Measurements from ENCODE around the gene MMP25. TPM values are rescaled to one million over a fixed set of nuclear protein-coding genes. Genes with fewer than 3 reads are reported as not detected.
A peak's percentile ranks its signal among the peaks of the same experiment; 100 is the strongest.

MMP25 gene
- total RNA-seq, 2 experiments from 2014 or later, result 0.42 to 0.80 TPM

GRCh38 chr16:3059041-3059722, 12.8 kb downstream of the MMP25 start:
- H3K4me1 ChIP-seq (ENCODE audit: insufficient read depth, low read length), result peaks cover 84% of the 10 kb centered on the region
- peaks cover 18% of the 10 kb centered on the region for H3K36me3 Mint-ChIP-seq (ENCODE audit: low read depth)
- DNase-seq, result peak; percentile 70 to 95 (median 86)
- peaks cover 60% of the 10 kb centered on the region for H3K4me1 Mint-ChIP-seq (ENCODE audit: low read depth)
- H3K9me3 Mint-ChIP-seq, result no peaks in the 10 kb centered on the region
- no peaks in the 10 kb centered on the region for H3K27me3 ChIP-seq (ENCODE audit: control insufficient read depth in 1 of 2, insufficient read depth in 2 of 2, low read length in 2 of 2)
- intact Hi-C loops (cut with DNase I, micrococcal nuclease), result loop anchor here (1.0 to 5.0 kb wide), 6 partner anchors 35 to 108 kb away; no protein-coding TSS in a partner anchor
- H3K27me3 Mint-ChIP-seq, result no peaks in the 10 kb centered on the region
- no peaks in the 10 kb centered on the region for H3K9me3 ChIP-seq (ENCODE audit: control insufficient read depth in 1 of 2, insufficient read depth in 1 of 2, low read length in 2 of 2)
- H3K4me3 ChIP-seq (ENCODE audit: low read length), result peak overlapping the region; percentile 87
- TF ChIP-seq, protein P1, sequence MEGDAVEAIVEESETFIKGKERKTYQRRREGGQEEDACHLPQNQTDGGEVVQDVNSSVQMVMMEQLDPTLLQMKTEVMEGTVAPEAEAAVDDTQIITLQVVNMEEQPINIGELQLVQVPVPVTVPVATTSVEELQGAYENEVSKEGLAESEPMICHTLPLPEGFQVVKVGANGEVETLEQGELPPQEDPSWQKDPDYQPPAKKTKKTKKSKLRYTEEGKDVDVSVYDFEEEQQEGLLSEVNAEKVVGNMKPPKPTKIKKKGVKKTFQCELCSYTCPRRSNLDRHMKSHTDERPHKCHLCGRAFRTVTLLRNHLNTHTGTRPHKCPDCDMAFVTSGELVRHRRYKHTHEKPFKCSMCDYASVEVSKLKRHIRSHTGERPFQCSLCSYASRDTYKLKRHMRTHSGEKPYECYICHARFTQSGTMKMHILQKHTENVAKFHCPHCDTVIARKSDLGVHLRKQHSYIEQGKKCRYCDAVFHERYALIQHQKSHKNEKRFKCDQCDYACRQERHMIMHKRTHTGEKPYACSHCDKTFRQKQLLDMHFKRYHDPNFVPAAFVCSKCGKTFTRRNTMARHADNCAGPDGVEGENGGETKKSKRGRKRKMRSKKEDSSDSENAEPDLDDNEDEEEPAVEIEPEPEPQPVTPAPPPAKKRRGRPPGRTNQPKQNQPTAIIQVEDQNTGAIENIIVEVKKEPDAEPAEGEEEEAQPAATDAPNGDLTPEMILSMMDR (IDR thresholded peaks at IDR 0.05), result peak; percentile 88
- peak; percentile 88 for ATAC-seq (ENCODE audit: poor library complexity)
- peak overlapping the region; percentile 72 to 74 for H3K27ac ChIP-seq (ENCODE audit: low read depth in 1 of 2, low read length in 2 of 2)
- peaks cover 3% of the 10 kb centered on the region for H3K36me3 ChIP-seq (ENCODE audit: insufficient read depth, low read length)
- POLR2A ChIA-PET, result interaction anchor here (0.9 to 5.4 kb wide), 18 partner anchors 9 to 140 kb away, joined by 3 to 70 read pairs (median 5); partner anchors contain the start of genes ZNF213 and ZSCAN10
- CTCF ChIA-PET, result interaction anchor here (0.7 to 3.1 kb wide), 29 partner anchors 11 to 224 kb away, joined by 3 to 62 read pairs (median 5); partner anchors contain the start of genes TNFRSF12A and ZNF213
- peak overlapping the region; percentile 95 for H3K4me3 Mint-ChIP-seq
- H3K27ac Mint-ChIP-seq, result peak overlapping the region; percentile 83

DNA sequence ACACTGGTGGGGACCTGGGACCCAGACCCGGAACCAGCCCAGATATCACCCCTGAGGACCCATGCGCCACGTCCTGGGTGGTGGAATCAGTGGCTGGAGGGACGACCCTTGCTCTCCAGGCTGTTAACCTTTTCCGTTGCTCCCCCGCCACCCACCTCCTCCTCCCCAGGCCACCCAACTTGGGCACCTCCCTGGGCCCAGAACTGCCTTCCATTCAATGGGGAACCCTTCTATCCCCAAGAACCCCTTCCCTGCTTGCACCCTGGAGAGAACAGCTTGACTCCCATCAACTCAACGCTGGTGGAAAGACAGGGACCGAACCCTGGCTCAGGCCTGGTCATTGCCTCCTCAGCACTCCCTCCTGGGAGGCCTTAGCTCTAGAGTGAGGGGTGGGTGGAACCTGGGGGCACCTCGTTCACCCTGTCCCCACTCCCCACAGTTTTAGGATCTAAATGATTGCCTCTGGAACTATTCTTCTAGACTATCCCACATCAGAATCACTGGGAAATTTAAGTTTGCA, 13.4 kb downstream of the MMP25 start:
- ChIA-PET CTCF (interaction anchor here (0.7 to 3.1 kb wide), 19 partner anchors 12 to 101 kb away, joined by 3 to 62 read pairs (median 4); partner anchors contain the start of genes TNFRSF12A and ZNF213), POLR2A (interaction anchor here (0.9 to 5.4 kb wide), 12 partner anchors 11 to 139 kb away, joined by 3 to 70 read pairs (median 6); partner anchors contain the start of genes ZNF213 and ZSCAN10)
- peaks cover 64% of the 10 kb centered on the region for H3K4me1 Mint-ChIP-seq (ENCODE audit: low read depth)
- Histone ChIP-seq H3K4me1 (ENCODE audit: insufficient read depth, low read length) (peaks cover 84% of the 10 kb centered on the region), H3K9me3 (ENCODE audit: control insufficient read depth in 1 of 2, insufficient read depth in 1 of 2, low read length in 2 of 2) (no peaks in the 10 kb centered on the region), H3K27me3 (ENCODE audit: control insufficient read depth in 1 of 2, insufficient read depth in 2 of 2, low read length in 2 of 2) (no peaks in the 10 kb centered on the region), H3K4me3 (ENCODE audit: low read length) (peak overlapping the region; percentile 87), H3K27ac (ENCODE audit: low read depth in 1 of 2, low read length in 2 of 2) (peak overlapping the region; percentile 64 to 74), H3K36me3 (ENCODE audit: insufficient read depth, low read length) (peaks cover 3% of the 10 kb centered on the region)
- ATAC-seq (ENCODE audit: poor library complexity) (no peak), DNase-seq (no peak)
- H3K4me3 Mint-ChIP-seq, result peak overlapping the region; percentile 95
- no peaks in the 10 kb centered on the region for H3K9me3 Mint-ChIP-seq
- peaks cover 15% of the 10 kb centered on the region for H3K36me3 Mint-ChIP-seq (ENCODE audit: low read depth)
- TF ChIP-seq, protein P1 (IDR thresholded peaks at IDR 0.05), result no peak
- H3K27ac Mint-ChIP-seq, result peak overlapping the region; percentile 83
- intact Hi-C loops (cut with DNase I, micrococcal nuclease), result loop anchor here (1.0 to 5.0 kb wide), 6 partner anchors 35 to 107 kb away; no protein-coding TSS in a partner anchor
- no peaks in the 10 kb centered on the region for H3K27me3 Mint-ChIP-seq

GRCh38 chr16:3060339-3061127, 14.2 kb downstream of the MMP25 start:
- Mint-ChIP-seq H3K36me3 (ENCODE audit: low read depth) (peaks cover 13% of the 10 kb centered on the region), H3K27me3 (no peaks in the 10 kb centered on the region), H3K9me3 (no peaks in the 10 kb centered on the region), H3K4me3 (peak overlapping the region; percentile 95), H3K4me1 (ENCODE audit: low read depth) (peaks cover 61% of the 10 kb centered on the region), H3K27ac (peak overlapping the region; percentile 83)
- DNase-seq, result peak in 1 of 14 experiments; percentile 19
- intact Hi-C loops (cut with DNase I, micrococcal nuclease), result no loop called here
- no peaks in the 10 kb centered on the region for H3K9me3 ChIP-seq (ENCODE audit: control insufficient read depth in 1 of 2, insufficient read depth in 1 of 2, low read length in 2 of 2)
- H3K4me1 ChIP-seq (ENCODE audit: insufficient read depth, low read length), result peaks cover 84% of the 10 kb centered on the region
- TF ChIP-seq, protein P1 (IDR thresholded peaks at IDR 0.05), result no peak
- H3K27ac ChIP-seq (ENCODE audit: low read depth in 1 of 2, low read length in 2 of 2), result no peak overlapping the region
- H3K36me3 ChIP-seq (ENCODE audit: insufficient read depth, low read length), result peaks cover 3% of the 10 kb centered on the region
- POLR2A ChIA-PET, result interaction anchor here (0.9 to 5.4 kb wide), 11 partner anchors 10 to 139 kb away, joined by 3 to 70 read pairs (median 7); partner anchors contain the start of genes ZNF213 and ZSCAN10
- CTCF ChIA-PET, result interaction anchor here (0.7 to 3.1 kb wide), 9 partner anchors 12 to 106 kb away, joined by 3 to 62 read pairs (median 3); partner anchors contain the start of genes TNFRSF12A and ZNF213
- no peak overlapping the region for H3K4me3 ChIP-seq (ENCODE audit: low read length)
- no peaks in the 10 kb centered on the region for H3K27me3 ChIP-seq (ENCODE audit: control insufficient read depth in 1 of 2, insufficient read depth in 2 of 2, low read length in 2 of 2)
- ATAC-seq (ENCODE audit: poor library complexity), result no peak
